GM12865 (cell line): ENCODE results near the gene COMP.

Experiments
- DNase-seq: peaks from one replicate; pipeline ENCODE4 v3.0.0; 2010; ENCODE audit warnings: low read depth
- H3K4me3 ChIP-seq: 2 replicates; pipeline ENCODE4 v1.5.1; 2011; ENCODE audit warnings: mild to moderate bottlenecking, low read depth, low read length, control low read depth
- TF ChIP-seq, protein P1 (sequence below): IDR thresholded peaks from 2 replicates; pipeline ENCODE4 v1.5.1; 2011; ENCODE audit warnings: low read length, control low read depth, low read depth, inconsistent platforms; ENCODE audit not compliant: insufficient read depth; ENCODE audit errors: missing control alignments

Gene COMP

GRCh38 chr19:18777301-18778075 is 13.6 kb downstream of the COMP start:
- no peak overlapping the region for H3K4me3 ChIP-seq
- DNase-seq = no peak
- TF ChIP-seq, protein P1, sequence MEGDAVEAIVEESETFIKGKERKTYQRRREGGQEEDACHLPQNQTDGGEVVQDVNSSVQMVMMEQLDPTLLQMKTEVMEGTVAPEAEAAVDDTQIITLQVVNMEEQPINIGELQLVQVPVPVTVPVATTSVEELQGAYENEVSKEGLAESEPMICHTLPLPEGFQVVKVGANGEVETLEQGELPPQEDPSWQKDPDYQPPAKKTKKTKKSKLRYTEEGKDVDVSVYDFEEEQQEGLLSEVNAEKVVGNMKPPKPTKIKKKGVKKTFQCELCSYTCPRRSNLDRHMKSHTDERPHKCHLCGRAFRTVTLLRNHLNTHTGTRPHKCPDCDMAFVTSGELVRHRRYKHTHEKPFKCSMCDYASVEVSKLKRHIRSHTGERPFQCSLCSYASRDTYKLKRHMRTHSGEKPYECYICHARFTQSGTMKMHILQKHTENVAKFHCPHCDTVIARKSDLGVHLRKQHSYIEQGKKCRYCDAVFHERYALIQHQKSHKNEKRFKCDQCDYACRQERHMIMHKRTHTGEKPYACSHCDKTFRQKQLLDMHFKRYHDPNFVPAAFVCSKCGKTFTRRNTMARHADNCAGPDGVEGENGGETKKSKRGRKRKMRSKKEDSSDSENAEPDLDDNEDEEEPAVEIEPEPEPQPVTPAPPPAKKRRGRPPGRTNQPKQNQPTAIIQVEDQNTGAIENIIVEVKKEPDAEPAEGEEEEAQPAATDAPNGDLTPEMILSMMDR = no peak

GRCh38 chr19:18776736-18777135 is 14.4 kb downstream of the COMP start:
- TF ChIP-seq, protein P1 = no peak
- no peak overlapping the region for H3K4me3 ChIP-seq
- DNase-seq = no peak

DNA sequence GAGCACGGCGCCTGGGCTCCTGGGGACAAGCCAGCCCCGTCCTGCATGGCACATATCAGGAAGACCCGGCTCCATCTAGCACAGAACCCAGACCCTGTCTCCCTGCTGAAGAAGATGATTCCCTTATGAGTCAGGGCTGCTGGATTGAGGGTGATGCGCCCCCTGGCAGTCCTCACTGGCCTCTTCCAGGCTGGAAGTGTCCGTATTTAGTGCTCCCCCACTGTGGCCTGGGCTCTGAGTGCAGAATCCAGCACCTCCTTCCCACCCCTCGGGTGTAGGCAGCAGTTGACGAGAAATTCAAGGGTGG is 14.9 kb downstream of the COMP start:
- DNase-seq = no peak
- no peak overlapping the region for H3K4me3 ChIP-seq
- TF ChIP-seq, protein P1 = no peak

- TF ChIP-seq, protein P1 = no peak
- DNase-seq = no peak
- H3K4me3 ChIP-seq = no peak overlapping the region
These were observed 15.4 kb downstream of the COMP start for GRCh38 chr19:18775586-18776287.

GRCh38 chr19:18774782-18775444 is 16.2 kb downstream of the COMP start:
- no peak for DNase-seq
- TF ChIP-seq, protein P1 = no peak
- no peak overlapping the region for H3K4me3 ChIP-seq

DNA sequence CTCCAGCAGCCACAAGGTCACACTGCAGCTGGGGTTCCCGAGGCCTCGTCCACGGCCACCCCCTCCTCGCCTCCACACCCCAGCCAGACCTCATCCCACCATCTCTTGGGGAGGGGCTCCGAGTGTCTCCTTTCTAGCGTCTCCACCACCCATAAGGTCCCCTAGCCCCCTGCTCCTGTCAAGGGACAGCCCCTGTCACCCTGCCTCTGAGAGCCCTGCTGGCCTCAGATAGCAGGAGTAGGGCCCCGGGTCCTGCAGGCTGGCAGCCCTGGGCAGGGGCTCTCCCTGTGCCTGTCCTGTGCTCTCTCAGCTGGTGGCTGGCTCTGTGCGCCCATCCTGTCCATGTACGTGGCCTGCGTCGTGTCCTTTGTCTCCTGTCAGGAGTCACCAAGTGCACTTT is 17.0 kb downstream of the COMP start:
- TF ChIP-seq, protein P1 = no peak
- H3K4me3 ChIP-seq = no peak overlapping the region
- DNase-seq = no peak
